ENCODE results near the gene HDAC1. TPM values are rescaled to one million over a fixed set of nuclear protein-coding genes. Genes with fewer than 3 reads are reported as not detected.

The HDAC1 gene
- total and polyA plus RNA-seq, 10 of the 15 experiments (the other 5 are each of a cell fraction or from before 2014, with no cell fraction given) = 147 to 331 (median 168) TPM

- BruUV-seq (replicated peaks) = no TSS peak
- DNase-seq (ENCODE audit: low read depth, low spot score) (no peak), FAIRE-seq (no peak), ATAC-seq (no peak)
- no peak overlapping the region for H3K27ac ChIP-seq (ENCODE audit: control insufficient read depth, insufficient read depth)
- POLR2A ChIA-PET = no interaction called here
- CTCF ChIA-PET = no interaction called here
- no peak overlapping the region for H3K4me3 ChIP-seq
- H4K20me1 ChIP-seq (ENCODE audit: control insufficient read depth, insufficient read depth) = no peaks in the 10 kb centered on the region
- intact Hi-C loops (cut with micrococcal nuclease; ENCODE audit: unreplicated experiment) = no loop called here
- no peaks in the 10 kb centered on the region; the same call in none of the 2 replicates for H3K79me2 ChIP-seq (ENCODE audit: control insufficient read depth, insufficient read depth, low read length)
- H3K36me3 ChIP-seq (ENCODE audit: control insufficient read depth in 2 of 2, insufficient read depth in 2 of 2, low read length in 1 of 2) = peaks cover 1 to 12% of the 10 kb centered on the region in 2 experiments
- H3K27me3 ChIP-seq (replicated peaks in 1 of 2; ENCODE audit: control insufficient read depth in 2 of 2, insufficient read depth in 2 of 2, low read length in 1 of 2) = no peaks in the 10 kb centered on the region
- RAD21 ChIA-PET (ENCODE audit: unreplicated experiment) = no interaction called here
- H3K9me3 ChIP-seq (replicated peaks; ENCODE audit: control insufficient read depth, insufficient read depth, low read length) = no peaks in the 10 kb centered on the region
- 78% methylated on average over 22 of the region's 41 CpGs for WGBS (ENCODE audit: insufficient coverage, insufficient replicate concordance, low lambda C conversion rate, missing lambda C conversion rate)
- H3K4me1 ChIP-seq (ENCODE audit: control insufficient read depth, insufficient read depth, low read length) = peaks cover 7% of the 10 kb centered on the region
- H3K9ac ChIP-seq (ENCODE audit: control insufficient read depth, insufficient read depth, low read length) = no peak overlapping the region
- in situ Hi-C loops (cut with MboI) = no loop called here
- H3K4me2 ChIP-seq (ENCODE audit: control insufficient read depth, insufficient read depth) = no peak overlapping the region
- TF ChIP-seq CUX1 (IDR thresholded peaks at IDR 0.05; ENCODE audit: insufficient replicate concordance, low read depth, low read length) = no peak
- no peak for TF ChIP-seq MTA3 (IDR thresholded peaks at IDR 0.05; ENCODE audit: borderline replicate concordance, low read length)
- no peak for TF ChIP-seq ATF2 (IDR thresholded peaks at IDR 0.05; ENCODE audit: low read length)
- no peak for TF ChIP-seq CBX5 (IDR thresholded peaks at IDR 0.05; ENCODE audit: low read depth)
- no peak for TF ChIP-seq MAX (IDR thresholded peaks at IDR 0.05; ENCODE audit: low read depth, low read length)
- no peak for TF ChIP-seq MEF2B (IDR thresholded peaks at IDR 0.05; ENCODE audit: partially characterized antibody, poor library complexity, severe bottlenecking)
- TF ChIP-seq MTA2 (IDR thresholded peaks at IDR 0.05; ENCODE audit: low read depth) = no peak
- no peak for TF ChIP-seq PAX5 (IDR thresholded peaks at IDR 0.05; ENCODE audit: borderline replicate concordance, low read depth, low read length)
- TF ChIP-seq SRF (IDR thresholded peaks at IDR 0.05; ENCODE audit: low read depth in 2 of 2, low read length in 2 of 2) = no peak
- TF ChIP-seq ZBTB11 (CRISPR knock-in tag; IDR thresholded peaks at IDR 0.05) = no peak
- TF ChIP-seq ZNF274 (IDR thresholded peaks at IDR 0.05; ENCODE audit: insufficient read depth, insufficient read length) = no peak
- TF ChIP-seq SIX5 (IDR thresholded peaks at IDR 0.05; ENCODE audit: low read depth, low read length, severe bottlenecking) = no peak
- TF ChIP-seq ZNF24 (IDR thresholded peaks at IDR 0.05) = no peak
- no peak for TF ChIP-seq CHD1 (IDR thresholded peaks at IDR 0.05; ENCODE audit: low read depth, low read length)
- no peak overlapping the region for H2AFZ ChIP-seq (ENCODE audit: control insufficient read depth, low read depth, low read length)
- SMC1A ChIA-PET (ENCODE audit: uncharacterized antibody, unreplicated experiment) = no interaction called here
Observed at GRCh38 chr1:32275424-32275823, 16.5 kb upstream of the HDAC1 start.

All from GM12878 (cell line).